Adrenal gland (tissue), 5 donors: ENCODE measurements around the gene OR13H1.

Experiments
- CTCF ChIP-seq, 6 experiments: fragments of 450-650 bp in 4 of 6; fragments of 200-600 bp in 2 of 6; sonication (generic) in 1 of 6; IDR thresholded peaks; 1 replicate in 5 of 6; 2 replicates in 1 of 6; pipeline versions ENCODE4 v1.5.1 to v1.8.0; 2016 to 2021; ENCODE audit warnings: antibody characterized with exemption in 6 of 6, mild to moderate bottlenecking in 2 of 6, moderate library complexity in 1 of 6
- POLR2A ChIP-seq, 2 donors: fragments of 450-650 bp; IDR thresholded peaks; one replicate each; pipeline ENCODE4 v1.6.1; 2017; ENCODE audit warnings: antibody characterized with exemption in 2 of 2, mild to moderate bottlenecking in 2 of 2, moderate library complexity in 1 of 2
- donor health status: DM: no; HTN: no; CAD: no.

DNA sequence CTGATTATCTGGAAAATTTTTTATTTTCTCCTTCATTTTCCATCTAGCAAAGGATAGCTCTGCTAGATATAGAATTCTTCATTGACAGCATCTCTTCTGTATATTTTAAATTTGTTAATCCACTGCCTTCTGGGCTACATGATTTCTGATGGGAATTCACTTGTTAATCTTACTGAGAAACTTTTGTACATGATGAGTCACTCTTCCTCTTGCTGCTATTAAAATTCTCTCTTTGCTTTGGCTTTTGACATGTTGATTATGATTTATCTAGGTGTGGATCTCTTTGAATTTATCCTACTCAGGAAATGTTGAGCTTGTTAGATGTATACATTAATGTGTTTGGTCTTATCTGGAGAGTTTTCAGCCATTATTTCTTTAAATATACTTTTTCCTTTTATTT is 27.5 kb downstream of the OR13H1 start:
- TF ChIP-seq CTCF (IDR thresholded peaks at IDR 0.05) (no peak), POLR2A (IDR thresholded peaks at IDR 0.05) (no peak)
